ENCODE measurements around the gene GRIK5.
A peak's percentile ranks its signal among the peaks of the same experiment; 100 is the strongest.

Gene GRIK5

GRCh38 chr19:42083537-42083936 lies 13.5 kb upstream of the GRIK5 start:
- TF ChIP-seq CTCF (IDR thresholded peaks at IDR 0.05; ENCODE audit: low read length, missing control alignments): no peak
- H3K4me3 ChIP-seq (replicated peaks; ENCODE audit: low read depth, low read length): no peak overlapping the region
- DNase-seq (ENCODE audit: low read depth): no peak

GRCh38 chr19:42081584-42082203 lies 11.7 kb upstream of the GRIK5 start:
- TF ChIP-seq CTCF (IDR thresholded peaks at IDR 0.05; ENCODE audit: low read length, missing control alignments): peak; percentile 66
- DNase-seq (ENCODE audit: low read depth): peak; percentile 67
- no peak overlapping the region for H3K4me3 ChIP-seq (replicated peaks; ENCODE audit: low read depth, low read length)

- no peak for DNase-seq (ENCODE audit: low read depth)
- no peak for TF ChIP-seq CTCF (IDR thresholded peaks at IDR 0.05; ENCODE audit: low read length, missing control alignments)
- no peak overlapping the region for H3K4me3 ChIP-seq (replicated peaks; ENCODE audit: low read depth, low read length)
These were observed 10.9 kb upstream of the GRIK5 start for GRCh38 chr19:42080764-42081375.

- DNase-seq (ENCODE audit: low read depth): no peak
- H3K4me3 ChIP-seq (replicated peaks; ENCODE audit: low read depth, low read length): no peak overlapping the region
These were observed 10.1 kb upstream of the GRIK5 start for GRCh38 chr19:42079886-42080763.

GRCh38 chr19:42079276-42079669 lies 9.3 kb upstream of the GRIK5 start:
- no peak for TF ChIP-seq CTCF (IDR thresholded peaks at IDR 0.05; ENCODE audit: low read length, missing control alignments)
- DNase-seq (ENCODE audit: low read depth): no peak
- H3K4me3 ChIP-seq (replicated peaks; ENCODE audit: low read depth, low read length): no peak overlapping the region

More at GRCh38 chr19:42079886-42080763, 10.1 kb upstream of the GRIK5 start:
- no peak for TF ChIP-seq CTCF (IDR thresholded peaks at IDR 0.05; ENCODE audit: low read length, missing control alignments)

- no peak for DNase-seq (ENCODE audit: low read depth)
- H3K4me3 ChIP-seq (replicated peaks; ENCODE audit: low read depth, low read length): no peak overlapping the region
- no peak for TF ChIP-seq CTCF (IDR thresholded peaks at IDR 0.05; ENCODE audit: low read length, missing control alignments)
These were observed 8.7 kb upstream of the GRIK5 start for GRCh38 chr19:42078538-42079275.

Measured in fibroblast of pulmonary artery (primary cell).